Measurements from ENCODE around the gene KCNH2. TPM values are rescaled to one million over a fixed set of nuclear protein-coding genes. Genes with fewer than 3 reads are reported as not detected.

Gene KCNH2
- total RNA-seq, 4 donors from 2014 or later, result 0.33 to 0.93 (median 0.63) TPM

DNA sequence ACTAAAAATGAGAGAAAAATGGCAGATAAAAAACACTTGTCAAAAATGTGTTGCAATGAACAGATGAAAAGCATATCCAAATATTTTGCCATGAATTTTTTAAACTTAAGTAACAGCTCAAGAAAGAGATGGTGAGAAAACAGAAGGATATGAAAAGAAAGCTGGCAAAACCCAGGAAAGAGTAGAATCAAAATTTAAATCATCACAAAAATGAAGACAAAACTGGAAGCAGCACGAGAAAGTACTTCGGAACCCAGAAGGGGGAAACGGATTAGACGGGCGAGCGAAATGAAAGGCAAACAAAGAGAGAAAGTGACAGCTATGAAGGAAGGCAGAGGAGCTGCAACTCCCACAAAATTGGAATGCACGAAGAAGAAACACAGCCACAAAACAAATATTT is 60.2 kb downstream of the KCNH2 start:
- Histone ChIP-seq H3K4me3 (replicated peaks in 1 of 3) (no peak overlapping the region), H3K27me3 (peaks cover 3% of the 10 kb centered on the region), H3K9me3 (no peaks in the 10 kb centered on the region), H3K4me1 (no peaks in the 10 kb centered on the region), H3K27ac (no peak overlapping the region), H3K36me3 (no peaks in the 10 kb centered on the region)
- TF ChIP-seq, protein P1, sequence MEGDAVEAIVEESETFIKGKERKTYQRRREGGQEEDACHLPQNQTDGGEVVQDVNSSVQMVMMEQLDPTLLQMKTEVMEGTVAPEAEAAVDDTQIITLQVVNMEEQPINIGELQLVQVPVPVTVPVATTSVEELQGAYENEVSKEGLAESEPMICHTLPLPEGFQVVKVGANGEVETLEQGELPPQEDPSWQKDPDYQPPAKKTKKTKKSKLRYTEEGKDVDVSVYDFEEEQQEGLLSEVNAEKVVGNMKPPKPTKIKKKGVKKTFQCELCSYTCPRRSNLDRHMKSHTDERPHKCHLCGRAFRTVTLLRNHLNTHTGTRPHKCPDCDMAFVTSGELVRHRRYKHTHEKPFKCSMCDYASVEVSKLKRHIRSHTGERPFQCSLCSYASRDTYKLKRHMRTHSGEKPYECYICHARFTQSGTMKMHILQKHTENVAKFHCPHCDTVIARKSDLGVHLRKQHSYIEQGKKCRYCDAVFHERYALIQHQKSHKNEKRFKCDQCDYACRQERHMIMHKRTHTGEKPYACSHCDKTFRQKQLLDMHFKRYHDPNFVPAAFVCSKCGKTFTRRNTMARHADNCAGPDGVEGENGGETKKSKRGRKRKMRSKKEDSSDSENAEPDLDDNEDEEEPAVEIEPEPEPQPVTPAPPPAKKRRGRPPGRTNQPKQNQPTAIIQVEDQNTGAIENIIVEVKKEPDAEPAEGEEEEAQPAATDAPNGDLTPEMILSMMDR (IDR thresholded peaks at IDR 0.05), result no peak
- no peak for TF ChIP-seq POLR2A (IDR thresholded peaks at IDR 0.05)
- intact Hi-C loops (cut with DNase I), result no loop called here
- DNase-seq, result no peak
- 59 to 61% methylated on average over 7 of the region's 7 CpGs for WGBS, 2 donors

DNA sequence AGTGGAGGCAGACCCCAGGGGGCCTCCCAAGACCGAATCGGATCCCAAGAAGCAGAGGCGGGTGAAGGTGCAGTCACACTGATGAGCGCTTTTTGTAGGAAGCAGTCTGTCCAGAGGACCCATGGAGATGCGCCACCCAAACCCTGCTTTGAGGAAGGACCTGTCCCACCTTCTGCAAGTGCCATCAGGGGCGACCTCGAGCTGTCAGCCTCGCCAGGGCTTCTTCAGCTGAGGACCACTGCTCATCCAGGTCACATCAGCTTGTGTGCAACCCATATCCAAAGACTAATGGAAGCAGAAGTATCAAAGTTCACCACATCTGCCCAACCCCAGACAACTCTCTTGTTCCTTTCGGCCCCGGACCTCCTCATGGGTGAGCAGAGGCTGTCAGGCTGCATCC is 61.5 kb downstream of the KCNH2 start:
- Histone ChIP-seq H3K27me3 (peaks cover 3% of the 10 kb centered on the region), H3K4me3 (replicated peaks in 1 of 3) (no peak overlapping the region), H3K9me3 (no peaks in the 10 kb centered on the region), H3K27ac (no peak overlapping the region), H3K4me1 (no peaks in the 10 kb centered on the region), H3K36me3 (no peaks in the 10 kb centered on the region)
- WGBS, 2 donors, result 89 to 98% methylated on average over 6 to 10 of the region's 10 CpGs
- DNase-seq, result no peak
- TF ChIP-seq POLR2A (IDR thresholded peaks at IDR 0.05), result no peak
- TF ChIP-seq, protein P1 (IDR thresholded peaks at IDR 0.05), result no peak
- intact Hi-C loops (cut with DNase I), result no loop called here

DNA sequence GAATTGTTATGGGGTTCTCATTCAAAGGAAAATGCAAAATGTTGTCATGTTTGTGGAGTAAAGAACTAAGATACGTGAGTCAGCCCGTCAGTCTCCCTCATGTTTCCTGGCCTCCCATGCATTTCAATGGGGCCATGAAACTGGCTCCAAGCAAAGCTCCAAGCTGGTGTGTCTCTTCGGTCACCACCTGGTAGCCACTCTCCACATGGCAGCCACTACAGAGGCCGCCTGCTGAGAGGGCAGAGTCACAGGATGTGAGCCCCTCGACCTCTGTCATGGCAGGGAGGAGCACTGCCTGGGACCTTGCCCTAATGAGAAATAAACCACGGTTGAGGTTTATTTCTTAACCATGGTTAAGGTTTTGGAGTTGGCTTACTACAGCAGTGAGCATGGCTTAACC is 63.2 kb downstream of the KCNH2 start:
- WGBS, 2 donors, result 75 to 82% methylated on average over 4 to 6 of the region's 6 CpGs
- intact Hi-C loops (cut with DNase I), result no loop called here
- no peak for DNase-seq

DNA sequence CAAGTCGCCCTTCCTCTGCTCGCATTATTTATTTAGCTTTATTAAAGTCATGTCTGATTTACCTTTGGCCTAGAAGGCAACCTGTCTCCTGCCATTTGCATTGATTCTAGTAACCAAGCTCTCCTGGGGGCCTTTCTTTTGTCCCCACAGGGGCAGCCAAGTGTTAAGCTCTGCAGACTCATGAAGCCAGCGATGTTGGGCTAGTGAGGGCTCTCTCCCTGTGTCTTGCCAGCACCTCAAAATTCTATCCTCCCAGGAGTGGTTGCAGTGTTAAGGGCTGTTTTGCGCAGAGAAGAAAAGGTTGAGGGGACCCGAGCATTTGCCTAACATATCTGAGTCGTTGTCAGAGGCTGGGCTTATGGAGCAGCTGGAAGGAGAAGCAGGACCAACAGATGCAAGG is 63.9 kb downstream of the KCNH2 start:
- no peak for TF ChIP-seq POLR2A (IDR thresholded peaks at IDR 0.05)
- TF ChIP-seq, protein P1 (IDR thresholded peaks at IDR 0.05), result no peak
- intact Hi-C loops (cut with DNase I), result no loop called here

More for the DNA sequence above, 63.2 kb downstream of the KCNH2 start:
- no peak for TF ChIP-seq POLR2A (IDR thresholded peaks at IDR 0.05)
- TF ChIP-seq, protein P1 (IDR thresholded peaks at IDR 0.05), result no peak
- no peaks in the 10 kb centered on the region for H3K36me3 ChIP-seq
- H3K27ac ChIP-seq, result no peak overlapping the region
- H3K9me3 ChIP-seq, result no peaks in the 10 kb centered on the region
- no peak overlapping the region for H3K4me3 ChIP-seq (replicated peaks in 1 of 3)
- no peaks in the 10 kb centered on the region for H3K4me1 ChIP-seq
- peaks cover 3% of the 10 kb centered on the region for H3K27me3 ChIP-seq

DNA sequence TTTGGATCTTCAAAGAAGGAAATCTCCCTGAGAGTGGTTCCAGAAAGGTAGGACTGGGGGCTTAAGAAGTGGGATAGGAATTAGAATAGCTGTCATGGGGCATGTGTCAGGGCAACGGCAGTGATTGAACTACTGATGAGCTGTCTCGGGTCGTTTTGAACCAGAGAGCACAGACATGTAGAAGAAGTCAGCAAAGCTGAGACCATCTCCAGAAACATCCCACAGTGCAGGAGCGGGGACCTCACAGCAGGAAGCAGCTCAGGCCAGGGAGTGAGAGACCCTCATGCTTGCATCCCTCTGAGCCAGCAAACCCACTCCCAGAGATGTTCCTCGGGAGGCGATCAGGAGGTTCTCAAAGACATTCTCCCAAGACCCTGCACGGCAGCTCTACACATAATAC is 65.7 kb downstream of the KCNH2 start:
- no peaks in the 10 kb centered on the region for H3K9me3 ChIP-seq
- WGBS, 2 donors, result 75 to 78% methylated on average over 7 of the region's 7 CpGs
- H3K36me3 ChIP-seq, result no peaks in the 10 kb centered on the region
- H3K27ac ChIP-seq, result no peak overlapping the region
- intact Hi-C loops (cut with DNase I), result no loop called here
- H3K4me3 ChIP-seq (replicated peaks in 1 of 3), result no peak overlapping the region
- no peak for TF ChIP-seq POLR2A (IDR thresholded peaks at IDR 0.05)
- TF ChIP-seq, protein P1 (IDR thresholded peaks at IDR 0.05), result no peak
- H3K27me3 ChIP-seq, result no peaks in the 10 kb centered on the region
- no peak for DNase-seq
- no peaks in the 10 kb centered on the region for H3K4me1 ChIP-seq

More for the DNA sequence above, 63.9 kb downstream of the KCNH2 start:
- peaks cover 3% of the 10 kb centered on the region for H3K27me3 ChIP-seq
- H3K27ac ChIP-seq, result no peak overlapping the region
- no peak overlapping the region for H3K4me3 ChIP-seq (replicated peaks in 1 of 3)
- H3K9me3 ChIP-seq, result no peaks in the 10 kb centered on the region
- H3K4me1 ChIP-seq, result no peaks in the 10 kb centered on the region
- no peak for DNase-seq
- no peaks in the 10 kb centered on the region for H3K36me3 ChIP-seq
- 88 to 91% methylated on average over 6 of the region's 6 CpGs for WGBS, 2 donors

Data from thyroid gland (tissue), 4 donors.